LoVo (cell line): ENCODE results near the gene KRTAP5-6.
"Not testable (repeated sequence)": the region's sequence is repeated elsewhere in the genome, so short reads cannot be mapped to it uniquely, and the experiment has no call there.

Source experiments
- DNase-seq: peaks from one replicate; pipeline ENCODE4 v3.0.0-alpha.2; 2016; ENCODE audit warnings: low spot score

The KRTAP5-6 gene

GRCh38 chr11:1683904-1684572, 13.0 kb upstream of the KRTAP5-6 start:
- DNase-seq: not testable (repeated sequence)

GRCh38 chr11:1684886-1685874, 11.8 kb upstream of the KRTAP5-6 start:
- DNase-seq: not testable (repeated sequence)

GRCh38 chr11:1686220-1686619, 10.8 kb upstream of the KRTAP5-6 start:
- DNase-seq: not testable (repeated sequence)

- DNase-seq: not testable (repeated sequence)
Measured at GRCh38 chr11:1688336-1688947, 8.6 kb upstream of the KRTAP5-6 start.

- DNase-seq: not testable (repeated sequence)
Measured at GRCh38 chr11:1689250-1690166, 7.5 kb upstream of the KRTAP5-6 start.

GRCh38 chr11:1690167-1691025, 6.6 kb upstream of the KRTAP5-6 start:
- DNase-seq: no peak

GRCh38 chr11:1691026-1691877, 5.7 kb upstream of the KRTAP5-6 start:
- no peak for DNase-seq

- DNase-seq: no peak
Measured at GRCh38 chr11:1691878-1692707, 4.9 kb upstream of the KRTAP5-6 start.

GRCh38 chr11:1692708-1693326, 4.2 kb upstream of the KRTAP5-6 start:
- no peak for DNase-seq

GRCh38 chr11:1693327-1694063, 3.5 kb upstream of the KRTAP5-6 start:
- DNase-seq: peak; percentile 80

- peak; percentile 86 for DNase-seq
Measured at GRCh38 chr11:1694064-1694845, 2.7 kb upstream of the KRTAP5-6 start.

- DNase-seq: no peak
Measured at GRCh38 chr11:1694846-1695547, 2.0 kb upstream of the KRTAP5-6 start.

GRCh38 chr11:1695548-1696108, 1.4 kb upstream of the KRTAP5-6 start:
- no peak for DNase-seq

GRCh38 chr11:1699771-1700170, 2.8 kb downstream of the KRTAP5-6 start:
- DNase-seq: no peak

GRCh38 chr11:1701091-1701807, 4.3 kb downstream of the KRTAP5-6 start:
- no peak for DNase-seq
